Measurements from ENCODE around the gene AGAP1.

- TF ChIP-seq, protein P1, sequence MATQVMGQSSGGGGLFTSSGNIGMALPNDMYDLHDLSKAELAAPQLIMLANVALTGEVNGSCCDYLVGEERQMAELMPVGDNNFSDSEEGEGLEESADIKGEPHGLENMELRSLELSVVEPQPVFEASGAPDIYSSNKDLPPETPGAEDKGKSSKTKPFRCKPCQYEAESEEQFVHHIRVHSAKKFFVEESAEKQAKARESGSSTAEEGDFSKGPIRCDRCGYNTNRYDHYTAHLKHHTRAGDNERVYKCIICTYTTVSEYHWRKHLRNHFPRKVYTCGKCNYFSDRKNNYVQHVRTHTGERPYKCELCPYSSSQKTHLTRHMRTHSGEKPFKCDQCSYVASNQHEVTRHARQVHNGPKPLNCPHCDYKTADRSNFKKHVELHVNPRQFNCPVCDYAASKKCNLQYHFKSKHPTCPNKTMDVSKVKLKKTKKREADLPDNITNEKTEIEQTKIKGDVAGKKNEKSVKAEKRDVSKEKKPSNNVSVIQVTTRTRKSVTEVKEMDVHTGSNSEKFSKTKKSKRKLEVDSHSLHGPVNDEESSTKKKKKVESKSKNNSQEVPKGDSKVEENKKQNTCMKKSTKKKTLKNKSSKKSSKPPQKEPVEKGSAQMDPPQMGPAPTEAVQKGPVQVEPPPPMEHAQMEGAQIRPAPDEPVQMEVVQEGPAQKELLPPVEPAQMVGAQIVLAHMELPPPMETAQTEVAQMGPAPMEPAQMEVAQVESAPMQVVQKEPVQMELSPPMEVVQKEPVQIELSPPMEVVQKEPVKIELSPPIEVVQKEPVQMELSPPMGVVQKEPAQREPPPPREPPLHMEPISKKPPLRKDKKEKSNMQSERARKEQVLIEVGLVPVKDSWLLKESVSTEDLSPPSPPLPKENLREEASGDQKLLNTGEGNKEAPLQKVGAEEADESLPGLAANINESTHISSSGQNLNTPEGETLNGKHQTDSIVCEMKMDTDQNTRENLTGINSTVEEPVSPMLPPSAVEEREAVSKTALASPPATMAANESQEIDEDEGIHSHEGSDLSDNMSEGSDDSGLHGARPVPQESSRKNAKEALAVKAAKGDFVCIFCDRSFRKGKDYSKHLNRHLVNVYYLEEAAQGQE (IDR thresholded peaks at IDR 0.05; ENCODE audit: insufficient read depth in 1 of 2, low read depth in 2 of 2, low read length in 2 of 2) = no peak
- TF ChIP-seq TAF1 (IDR thresholded peaks at IDR 0.05; ENCODE audit: borderline replicate concordance, insufficient read depth, low read length) (no peak), POLR2AphosphoS5 (IDR thresholded peaks at IDR 0.05; ENCODE audit: low read depth, low read length) (no peak)
Observed at GRCh38 chr2:235859651-235860050, 365.8 kb downstream of the AGAP1 start.
